ENCODE measurements around the gene LGMN. TPM values are rescaled to one million over a fixed set of nuclear protein-coding genes. Genes with fewer than 3 reads are reported as not detected.
"Not testable (repeated sequence)": the region's sequence is repeated elsewhere in the genome, so short reads cannot be mapped to it uniquely, and the experiment has no call there.

Gene LGMN
- total RNA-seq, 4 donors from 2014 or later: 61.8 to 77.3 (median 72.6) TPM

DNA sequence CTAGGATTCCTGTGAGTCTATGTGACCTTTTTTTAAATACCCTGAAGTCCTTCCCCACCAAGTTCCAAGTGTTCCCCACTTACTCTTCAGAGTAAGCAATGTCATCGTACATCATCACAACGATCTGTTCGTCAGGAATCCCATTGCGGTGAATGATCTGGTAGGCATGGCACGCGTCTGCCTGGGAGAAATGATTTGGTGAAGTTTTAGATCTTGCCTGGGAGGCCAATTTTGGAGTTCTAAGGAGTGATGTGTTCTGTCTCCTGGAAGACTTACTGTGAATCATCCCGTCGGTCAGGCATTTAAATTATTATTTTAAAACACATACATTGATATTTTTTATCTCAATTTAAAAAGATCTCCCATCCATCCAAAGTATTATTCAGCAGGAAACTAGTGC, 29.8 kb downstream of the LGMN start:
- TF ChIP-seq, protein P1, sequence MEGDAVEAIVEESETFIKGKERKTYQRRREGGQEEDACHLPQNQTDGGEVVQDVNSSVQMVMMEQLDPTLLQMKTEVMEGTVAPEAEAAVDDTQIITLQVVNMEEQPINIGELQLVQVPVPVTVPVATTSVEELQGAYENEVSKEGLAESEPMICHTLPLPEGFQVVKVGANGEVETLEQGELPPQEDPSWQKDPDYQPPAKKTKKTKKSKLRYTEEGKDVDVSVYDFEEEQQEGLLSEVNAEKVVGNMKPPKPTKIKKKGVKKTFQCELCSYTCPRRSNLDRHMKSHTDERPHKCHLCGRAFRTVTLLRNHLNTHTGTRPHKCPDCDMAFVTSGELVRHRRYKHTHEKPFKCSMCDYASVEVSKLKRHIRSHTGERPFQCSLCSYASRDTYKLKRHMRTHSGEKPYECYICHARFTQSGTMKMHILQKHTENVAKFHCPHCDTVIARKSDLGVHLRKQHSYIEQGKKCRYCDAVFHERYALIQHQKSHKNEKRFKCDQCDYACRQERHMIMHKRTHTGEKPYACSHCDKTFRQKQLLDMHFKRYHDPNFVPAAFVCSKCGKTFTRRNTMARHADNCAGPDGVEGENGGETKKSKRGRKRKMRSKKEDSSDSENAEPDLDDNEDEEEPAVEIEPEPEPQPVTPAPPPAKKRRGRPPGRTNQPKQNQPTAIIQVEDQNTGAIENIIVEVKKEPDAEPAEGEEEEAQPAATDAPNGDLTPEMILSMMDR (IDR thresholded peaks at IDR 0.05): no peak
- TF ChIP-seq EP300 (IDR thresholded peaks at IDR 0.05): no peak
- 85 to 88% methylated on average over 8 of the region's 8 CpGs for WGBS, 2 donors
- no peak for DNase-seq (ENCODE audit: low spot score in 2 of 2)
- H3K4me3 ChIP-seq: no peak overlapping the region
- peak overlapping the region in 1 of 4 donors; percentile 18 for H3K27ac ChIP-seq
- H3K9me3 ChIP-seq: no peaks in the 10 kb centered on the region
- peaks cover 0 to 16% (median 0%) of the 10 kb centered on the region in 3 donors for H3K36me3 ChIP-seq
- H3K27me3 ChIP-seq: no peaks in the 10 kb centered on the region
- H3K4me1 ChIP-seq: peaks cover 0 to 16% (median 7%) of the 10 kb centered on the region in 4 donors

- Histone ChIP-seq H3K9me3 (no peaks in the 10 kb centered on the region), H3K4me1 (peaks cover 0 to 16% (median 7%) of the 10 kb centered on the region in 4 donors), H3K4me3 (no peak overlapping the region), H3K27me3 (no peaks in the 10 kb centered on the region), H3K27ac (peak overlapping the region in 1 of 4 donors; percentile 2), H3K36me3 (peaks cover 0 to 26% (median 0%) of the 10 kb centered on the region in 3 donors)
- WGBS, 2 donors: 62 to 69% methylated on average over 11 of the region's 11 CpGs
- TF ChIP-seq EP300 (IDR thresholded peaks at IDR 0.05) (no peak), POLR2A (IDR thresholded peaks at IDR 0.05) (no peak)
- TF ChIP-seq, protein P1 (IDR thresholded peaks at IDR 0.05): no peak
- DNase-seq (ENCODE audit: low spot score in 2 of 2): no peak
Observed at GRCh38 chr14:92717571-92718042, 30.8 kb downstream of the LGMN start.

DNA sequence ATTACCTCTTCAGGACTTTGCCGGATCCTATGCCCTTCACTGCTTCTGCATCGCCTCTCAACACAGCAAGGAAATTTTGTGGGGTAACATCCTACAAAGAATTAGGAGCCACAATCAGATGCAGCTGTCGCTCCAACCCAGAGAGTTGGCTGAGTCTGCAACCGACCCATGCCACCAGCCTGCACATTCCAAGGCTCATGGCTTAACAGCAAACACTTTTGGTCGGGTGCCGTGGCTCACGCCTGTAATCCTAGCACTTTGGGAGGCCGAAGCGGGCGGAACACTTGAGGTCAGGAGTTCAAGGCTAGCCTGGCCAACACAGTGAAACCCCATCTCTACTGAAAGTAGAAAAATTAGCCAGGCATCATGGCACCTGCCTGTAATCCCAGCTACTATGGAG, 32.3 kb downstream of the LGMN start:
- Histone ChIP-seq H3K36me3 (peaks cover 0 to 40% (median 0%) of the 10 kb centered on the region in 3 donors), H3K4me3 (no peak overlapping the region), H3K4me1 (peaks cover 0 to 16% (median 7%) of the 10 kb centered on the region in 4 donors), H3K27me3 (no peaks in the 10 kb centered on the region), H3K9me3 (no peaks in the 10 kb centered on the region), H3K27ac (no peak overlapping the region)
- no peak for TF ChIP-seq EP300 (IDR thresholded peaks at IDR 0.05)
- TF ChIP-seq, protein P1 (IDR thresholded peaks at IDR 0.05): no peak
- no peak for TF ChIP-seq POLR2A (IDR thresholded peaks at IDR 0.05)
- WGBS, 2 donors: 78 to 90% methylated on average over 10 of the region's 10 CpGs
- no peak for DNase-seq (ENCODE audit: low spot score in 2 of 2)

DNA sequence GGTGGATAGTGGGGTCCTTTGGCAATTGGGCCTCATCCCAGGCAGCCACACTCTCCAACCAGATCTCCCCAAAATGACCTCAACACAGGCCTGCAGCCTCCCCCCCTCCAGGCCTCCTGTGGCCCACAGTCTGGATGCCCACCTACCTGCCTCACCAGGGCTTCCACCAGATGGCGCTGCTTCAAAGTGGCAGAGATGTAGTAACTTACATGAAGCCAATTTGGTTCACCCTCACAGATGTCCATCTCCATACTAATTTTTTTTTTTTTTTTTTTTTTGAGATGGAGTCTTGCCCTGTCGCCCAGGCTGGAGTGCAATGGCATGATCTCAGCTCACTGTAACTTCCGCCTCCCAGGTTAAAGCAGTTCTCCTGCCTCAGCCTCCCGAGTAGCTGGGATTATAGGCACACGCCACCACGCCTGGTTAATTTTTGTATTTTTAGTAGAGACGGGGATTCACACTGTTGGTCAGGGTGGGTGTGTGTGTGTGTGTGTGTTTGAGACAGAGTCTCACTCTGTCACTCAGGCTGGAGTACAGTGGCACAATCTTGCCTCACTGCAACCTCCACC, 33.6 kb downstream of the LGMN start:
- H3K27me3 ChIP-seq, H3K4me3 ChIP-seq, H3K9me3 ChIP-seq, H3K27ac ChIP-seq, H3K4me1 ChIP-seq: not testable (repeated sequence)
- peaks cover 0 to 53% (median 0%) of the 10 kb centered on the region in 3 donors for H3K36me3 ChIP-seq
- WGBS, 2 donors: 79 to 82% methylated on average over 7 of the region's 7 CpGs
- TF ChIP-seq, protein P1 (IDR thresholded peaks at IDR 0.05): peak; percentile 60 to 73 (median 66)
- DNase-seq (ENCODE audit: low spot score in 2 of 2): peak; percentile 75 to 94

- no peaks in the 10 kb centered on the region for H3K4me1 ChIP-seq
- no peak for TF ChIP-seq EP300 (IDR thresholded peaks at IDR 0.05)
- no peak for DNase-seq (ENCODE audit: low spot score in 2 of 2)
- H3K27ac ChIP-seq: peak overlapping the region in 1 of 4 donors; percentile 17
- WGBS, 2 donors: 89 to 96% methylated on average over 5 to 8 of the region's 8 CpGs
- no peaks in the 10 kb centered on the region for H3K9me3 ChIP-seq
- H3K36me3 ChIP-seq: peaks cover 0 to 68% (median 0%) of the 10 kb centered on the region in 3 donors
- no peak overlapping the region for H3K4me3 ChIP-seq
- no peaks in the 10 kb centered on the region for H3K27me3 ChIP-seq
Observed at GRCh38 chr14:92712654-92713051, 35.8 kb downstream of the LGMN start.

All from tibial nerve (tissue), 4 donors.